Measurements from ENCODE around the gene CRHR1.

Gene CRHR1

DNA sequence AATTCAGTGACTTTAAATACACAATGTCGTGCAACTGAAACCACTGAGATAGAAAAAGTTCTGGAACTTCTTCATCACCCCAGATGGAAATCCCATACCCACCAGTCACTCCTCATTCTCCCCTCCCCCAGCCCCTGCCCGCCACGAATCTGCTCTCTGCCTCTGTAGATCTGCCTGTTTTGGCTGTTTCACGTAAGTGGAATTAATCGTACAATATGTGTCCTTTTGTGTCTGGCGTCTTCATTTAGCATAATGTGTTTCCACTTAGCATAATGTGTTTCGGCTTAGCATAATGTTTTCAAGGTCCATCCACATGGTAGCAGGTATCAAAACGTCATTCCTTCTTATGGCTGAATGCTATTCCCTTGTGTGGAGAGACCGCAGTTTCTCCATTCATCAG lies 57.1 kb downstream of the CRHR1 start:
- TF ChIP-seq TAF1 (IDR thresholded peaks at IDR 0.05; ENCODE audit: borderline replicate concordance, low read depth, low read length) (no peak), POLR2A (IDR thresholded peaks at IDR 0.05; ENCODE audit: low read depth, low read length) (no peak), POLR2AphosphoS5 (IDR thresholded peaks at IDR 0.05; ENCODE audit: low read depth, low read length) (no peak)
- DNase-seq (ENCODE audit: insufficient read length) (no peak), FAIRE-seq (no peak)

DNA sequence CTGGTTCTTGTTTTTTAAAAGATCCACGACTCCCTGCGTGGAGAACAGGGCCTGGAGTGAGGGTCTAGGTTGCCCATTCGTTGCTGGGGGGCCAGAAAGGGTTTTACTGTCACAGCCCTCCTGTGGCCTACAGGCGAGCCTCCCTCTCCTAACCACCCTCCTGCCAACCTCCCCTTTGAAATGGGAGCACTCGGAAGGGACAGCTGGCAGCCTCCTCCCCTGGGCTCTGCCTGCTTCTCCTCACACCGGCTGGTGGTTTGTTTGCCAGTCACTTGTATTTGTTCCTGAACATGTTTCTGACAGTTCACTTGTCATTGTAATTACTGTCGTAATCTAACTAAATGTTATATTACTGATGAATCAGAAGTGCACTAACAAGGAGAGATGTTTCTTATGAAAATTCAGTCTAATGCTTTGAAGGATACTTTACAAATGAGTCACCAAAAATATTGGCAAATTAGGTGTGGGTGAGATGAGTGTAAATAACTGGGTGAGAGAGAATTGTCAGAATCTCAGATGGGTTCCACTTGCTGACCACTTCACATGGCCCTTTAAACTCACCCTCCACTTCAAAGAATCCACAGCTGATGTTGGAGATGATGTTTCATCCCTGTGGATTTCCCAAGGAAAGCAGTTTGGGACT lies 57.9 kb downstream of the CRHR1 start:
- FAIRE-seq = no peak
- no peak for TF ChIP-seq TAF1 (IDR thresholded peaks at IDR 0.05; ENCODE audit: borderline replicate concordance, low read depth, low read length)
- TF ChIP-seq POLR2A (IDR thresholded peaks at IDR 0.05; ENCODE audit: low read depth, low read length) = no peak
- TF ChIP-seq POLR2AphosphoS5 (IDR thresholded peaks at IDR 0.05; ENCODE audit: low read depth, low read length) = no peak
- no peak for DNase-seq (ENCODE audit: insufficient read length)

- no peak for FAIRE-seq
- TF ChIP-seq TAF1 (IDR thresholded peaks at IDR 0.05; ENCODE audit: borderline replicate concordance, low read depth, low read length) = no peak
- no peak for TF ChIP-seq POLR2A (IDR thresholded peaks at IDR 0.05; ENCODE audit: low read depth, low read length)
- no peak for TF ChIP-seq POLR2AphosphoS5 (IDR thresholded peaks at IDR 0.05; ENCODE audit: low read depth, low read length)
- DNase-seq (ENCODE audit: insufficient read length) = no peak
These were observed 59.6 kb downstream of the CRHR1 start for GRCh38 chr17:45843722-45844121.

GRCh38 chr17:45844695-45845375 lies 60.7 kb downstream of the CRHR1 start, which contains the start of gene SPPL2C:
Gene SPPL2C, plus strand, starts transcription at chr17:45844881. Its CDS starts 26 bp downstream, at chr17:45844907.
- no peak for DNase-seq (ENCODE audit: insufficient read length)
- TF ChIP-seq TAF1 (IDR thresholded peaks at IDR 0.05; ENCODE audit: borderline replicate concordance, low read depth, low read length) (no peak), POLR2A (IDR thresholded peaks at IDR 0.05; ENCODE audit: low read depth, low read length) (no peak), POLR2AphosphoS5 (IDR thresholded peaks at IDR 0.05; ENCODE audit: low read depth, low read length) (no peak)
- no peak for FAIRE-seq

GRCh38 chr17:45845376-45846185 lies 61.5 kb downstream of the CRHR1 start:
- TF ChIP-seq POLR2A (IDR thresholded peaks at IDR 0.05; ENCODE audit: low read depth, low read length) = no peak
- TF ChIP-seq POLR2AphosphoS5 (IDR thresholded peaks at IDR 0.05; ENCODE audit: low read depth, low read length) = no peak
- no peak for TF ChIP-seq TAF1 (IDR thresholded peaks at IDR 0.05; ENCODE audit: borderline replicate concordance, low read depth, low read length)
- FAIRE-seq = no peak

GRCh38 chr17:45846223-45846622 lies 62.1 kb downstream of the CRHR1 start:
- DNase-seq (ENCODE audit: insufficient read length) (no peak), FAIRE-seq (no peak)
- no peak for TF ChIP-seq POLR2A (IDR thresholded peaks at IDR 0.05; ENCODE audit: low read depth, low read length)
- no peak for TF ChIP-seq TAF1 (IDR thresholded peaks at IDR 0.05; ENCODE audit: borderline replicate concordance, low read depth, low read length)
- no peak for TF ChIP-seq POLR2AphosphoS5 (IDR thresholded peaks at IDR 0.05; ENCODE audit: low read depth, low read length)

More at GRCh38 chr17:45845376-45846185, 61.5 kb downstream of the CRHR1 start:
- no peak for DNase-seq (ENCODE audit: insufficient read length)

GRCh38 chr17:45846646-45847045 lies 62.5 kb downstream of the CRHR1 start:
- DNase-seq (ENCODE audit: insufficient read length) = no peak
- no peak for FAIRE-seq
- TF ChIP-seq TAF1 (IDR thresholded peaks at IDR 0.05; ENCODE audit: borderline replicate concordance, low read depth, low read length) (no peak), POLR2A (IDR thresholded peaks at IDR 0.05; ENCODE audit: low read depth, low read length) (no peak), POLR2AphosphoS5 (IDR thresholded peaks at IDR 0.05; ENCODE audit: low read depth, low read length) (no peak)

- FAIRE-seq = no peak
- no peak for DNase-seq (ENCODE audit: insufficient read length)
- no peak for TF ChIP-seq POLR2AphosphoS5 (IDR thresholded peaks at IDR 0.05; ENCODE audit: low read depth, low read length)
- no peak for TF ChIP-seq TAF1 (IDR thresholded peaks at IDR 0.05; ENCODE audit: borderline replicate concordance, low read depth, low read length)
- no peak for TF ChIP-seq POLR2A (IDR thresholded peaks at IDR 0.05; ENCODE audit: low read depth, low read length)
These were observed 63.0 kb downstream of the CRHR1 start for GRCh38 chr17:45847101-45847500.

- FAIRE-seq (no peak), DNase-seq (ENCODE audit: insufficient read length) (no peak)
- TF ChIP-seq POLR2A (IDR thresholded peaks at IDR 0.05; ENCODE audit: low read depth, low read length) (no peak), POLR2AphosphoS5 (IDR thresholded peaks at IDR 0.05; ENCODE audit: low read depth, low read length) (no peak), TAF1 (IDR thresholded peaks at IDR 0.05; ENCODE audit: borderline replicate concordance, low read depth, low read length) (no peak)
These were observed 63.6 kb downstream of the CRHR1 start for GRCh38 chr17:45847747-45848146.

DNA sequence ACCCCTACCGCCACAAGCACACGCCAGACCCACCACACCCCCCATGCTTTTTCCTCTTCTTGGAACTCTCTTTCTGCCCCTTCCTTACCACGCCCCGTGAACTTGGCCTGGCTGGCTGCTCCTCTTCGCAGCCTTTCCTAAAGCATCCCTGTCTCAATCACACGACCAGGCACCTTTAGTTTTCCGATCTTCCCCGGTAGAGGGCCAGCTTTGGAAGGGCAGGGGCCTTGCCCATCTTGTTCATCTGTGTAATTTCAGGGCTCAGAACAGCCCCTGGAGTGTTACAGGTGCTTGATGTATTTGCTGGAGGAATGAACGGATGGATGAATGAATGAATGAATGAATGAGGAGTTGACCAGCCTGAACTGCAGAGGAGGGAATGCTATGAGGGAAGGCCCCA lies 64.3 kb downstream of the CRHR1 start:
- DNase-seq (ENCODE audit: insufficient read length) (no peak), FAIRE-seq (no peak)
- TF ChIP-seq TAF1 (IDR thresholded peaks at IDR 0.05; ENCODE audit: borderline replicate concordance, low read depth, low read length) (no peak), POLR2AphosphoS5 (IDR thresholded peaks at IDR 0.05; ENCODE audit: low read depth, low read length) (no peak), POLR2A (IDR thresholded peaks at IDR 0.05; ENCODE audit: low read depth, low read length) (no peak)

GRCh38 chr17:45848868-45849535 lies 64.9 kb downstream of the CRHR1 start:
- FAIRE-seq (no peak), DNase-seq (ENCODE audit: insufficient read length) (no peak)

More at GRCh38 chr17:45848868-45849535, 64.9 kb downstream of the CRHR1 start:
- TF ChIP-seq TAF1 (IDR thresholded peaks at IDR 0.05; ENCODE audit: borderline replicate concordance, low read depth, low read length) (no peak), POLR2AphosphoS5 (IDR thresholded peaks at IDR 0.05; ENCODE audit: low read depth, low read length) (no peak), POLR2A (IDR thresholded peaks at IDR 0.05; ENCODE audit: low read depth, low read length) (no peak)

Measured in GM12892 (cell line).